ENCODE measurements around the gene GABBR1.

The GABBR1 gene

DNA sequence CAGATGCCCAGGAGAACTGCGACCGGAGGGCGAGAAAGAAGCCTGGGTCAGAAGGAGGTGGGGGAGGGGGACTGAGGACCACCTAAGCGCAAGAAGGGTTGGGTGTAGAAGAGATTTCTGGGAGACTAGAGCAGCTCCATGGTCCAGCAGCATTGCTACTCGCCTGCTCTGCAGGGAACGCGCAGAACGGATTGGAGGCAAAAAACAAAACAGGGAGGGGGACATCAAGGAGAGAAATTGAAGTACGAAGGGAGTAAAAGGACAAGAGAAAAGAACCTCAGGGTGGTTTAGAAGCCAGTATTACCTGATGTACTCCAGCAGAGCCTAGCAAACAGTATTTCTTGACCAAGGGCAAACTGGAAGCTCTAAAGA, 537 bp upstream of the GABBR1 start:
- TF ChIP-seq, protein P1, sequence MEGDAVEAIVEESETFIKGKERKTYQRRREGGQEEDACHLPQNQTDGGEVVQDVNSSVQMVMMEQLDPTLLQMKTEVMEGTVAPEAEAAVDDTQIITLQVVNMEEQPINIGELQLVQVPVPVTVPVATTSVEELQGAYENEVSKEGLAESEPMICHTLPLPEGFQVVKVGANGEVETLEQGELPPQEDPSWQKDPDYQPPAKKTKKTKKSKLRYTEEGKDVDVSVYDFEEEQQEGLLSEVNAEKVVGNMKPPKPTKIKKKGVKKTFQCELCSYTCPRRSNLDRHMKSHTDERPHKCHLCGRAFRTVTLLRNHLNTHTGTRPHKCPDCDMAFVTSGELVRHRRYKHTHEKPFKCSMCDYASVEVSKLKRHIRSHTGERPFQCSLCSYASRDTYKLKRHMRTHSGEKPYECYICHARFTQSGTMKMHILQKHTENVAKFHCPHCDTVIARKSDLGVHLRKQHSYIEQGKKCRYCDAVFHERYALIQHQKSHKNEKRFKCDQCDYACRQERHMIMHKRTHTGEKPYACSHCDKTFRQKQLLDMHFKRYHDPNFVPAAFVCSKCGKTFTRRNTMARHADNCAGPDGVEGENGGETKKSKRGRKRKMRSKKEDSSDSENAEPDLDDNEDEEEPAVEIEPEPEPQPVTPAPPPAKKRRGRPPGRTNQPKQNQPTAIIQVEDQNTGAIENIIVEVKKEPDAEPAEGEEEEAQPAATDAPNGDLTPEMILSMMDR (IDR thresholded peaks at IDR 0.05; ENCODE audit: low read depth, low read length) = no peak
- DNase-seq (ENCODE audit: extremely low read depth, low read depth) = no peak

DNA sequence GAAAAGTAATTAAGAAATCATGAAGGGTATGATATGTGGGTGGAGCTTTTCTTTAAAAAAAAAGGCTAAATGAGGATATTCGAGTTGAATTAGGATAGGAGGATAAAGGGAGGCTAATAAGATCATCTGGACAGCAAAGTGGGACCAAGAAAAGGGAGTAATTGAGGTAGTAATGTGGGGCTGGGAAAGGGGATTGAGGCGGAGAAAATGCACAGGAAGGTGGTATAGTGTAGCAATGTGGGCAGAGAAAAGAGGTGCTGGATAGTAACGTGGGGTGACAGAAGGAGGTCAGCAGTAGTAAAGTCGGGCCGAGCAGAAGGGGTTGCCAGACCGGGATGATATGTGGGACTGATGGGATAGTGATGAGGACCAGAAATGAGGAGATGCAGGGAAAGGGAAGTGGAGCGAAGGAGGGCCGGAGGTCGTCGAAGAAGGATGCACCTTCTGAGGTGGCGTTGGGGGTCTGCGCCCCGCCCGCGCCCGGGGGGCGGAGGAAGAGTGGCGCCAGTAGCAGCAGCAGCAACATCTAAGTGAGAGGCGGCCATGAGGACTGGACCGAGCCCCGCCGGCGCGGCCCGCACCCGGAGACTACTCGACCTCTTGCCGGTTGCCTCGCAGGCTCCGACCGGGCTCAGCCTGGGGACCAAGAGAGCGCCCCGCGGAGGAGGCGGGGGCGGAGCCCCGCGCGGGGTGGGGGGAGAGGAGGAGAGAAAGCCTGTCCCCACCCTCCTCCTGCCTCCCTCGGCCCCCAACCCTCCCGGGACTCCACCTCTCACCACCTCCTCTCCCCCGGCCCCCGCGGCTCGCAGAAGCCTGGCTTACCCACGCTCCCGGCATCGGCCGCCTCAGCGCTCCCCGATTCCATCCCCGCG, 887 bp downstream of the GABBR1 start:
- TF ChIP-seq, protein P1 (IDR thresholded peaks at IDR 0.05; ENCODE audit: low read depth, low read length) = no peak
- no peak for DNase-seq (ENCODE audit: extremely low read depth, low read depth)

DNA sequence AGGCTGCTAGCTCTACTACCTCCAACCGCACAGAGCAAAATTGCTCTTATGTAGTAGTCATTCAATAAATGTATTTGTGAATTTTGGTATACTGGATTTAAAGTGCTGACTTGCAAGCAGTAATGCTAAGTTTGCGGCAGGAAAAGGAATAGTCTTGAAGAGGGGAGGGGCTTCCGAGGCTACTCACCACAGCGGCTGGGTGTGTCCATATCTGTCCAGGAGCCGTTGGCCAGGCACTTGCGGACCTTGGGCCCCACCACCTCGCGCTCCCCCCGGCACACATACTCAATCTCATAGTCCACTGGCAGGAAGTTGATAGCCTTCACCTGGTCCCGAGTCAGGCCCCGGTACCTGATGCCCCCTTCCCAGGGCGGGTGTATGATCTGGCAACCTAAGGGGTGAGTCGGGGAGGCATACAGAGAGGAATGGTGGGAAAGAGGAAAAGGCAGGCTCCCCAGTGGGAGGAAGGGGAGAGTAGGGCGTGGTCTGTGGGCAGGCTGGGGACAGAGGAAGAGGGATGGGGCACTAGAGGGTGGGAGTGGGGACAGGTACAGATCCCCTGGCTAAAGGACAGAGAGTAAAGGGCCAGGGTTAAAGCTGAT, 1.7 kb downstream of the GABBR1 start:
- TF ChIP-seq, protein P1 (IDR thresholded peaks at IDR 0.05; ENCODE audit: low read depth, low read length) = no peak
- no peak for DNase-seq (ENCODE audit: extremely low read depth, low read depth)

DNA sequence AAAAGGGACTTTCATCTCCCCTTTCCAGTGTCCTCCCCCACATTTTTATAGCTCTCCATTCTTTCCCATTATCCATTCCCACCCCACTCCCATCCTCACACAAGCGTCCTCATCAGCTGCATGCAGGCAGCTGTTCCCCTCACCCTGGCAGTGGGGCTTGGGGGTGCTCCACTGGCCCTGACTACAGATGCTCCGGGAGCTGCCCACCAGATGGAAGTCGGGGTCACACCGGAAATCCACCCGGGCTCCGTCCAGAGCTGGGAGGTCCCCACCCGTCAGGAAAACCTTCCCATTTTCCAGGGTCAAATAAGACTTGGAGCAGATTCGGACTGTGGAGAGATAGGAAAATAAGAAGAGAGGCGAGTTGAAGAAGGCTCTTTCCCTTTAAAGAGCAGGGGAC, 2.7 kb downstream of the GABBR1 start:
- TF ChIP-seq, protein P1 (IDR thresholded peaks at IDR 0.05; ENCODE audit: low read depth, low read length) = no peak
- DNase-seq (ENCODE audit: extremely low read depth, low read depth) = no peak

DNA sequence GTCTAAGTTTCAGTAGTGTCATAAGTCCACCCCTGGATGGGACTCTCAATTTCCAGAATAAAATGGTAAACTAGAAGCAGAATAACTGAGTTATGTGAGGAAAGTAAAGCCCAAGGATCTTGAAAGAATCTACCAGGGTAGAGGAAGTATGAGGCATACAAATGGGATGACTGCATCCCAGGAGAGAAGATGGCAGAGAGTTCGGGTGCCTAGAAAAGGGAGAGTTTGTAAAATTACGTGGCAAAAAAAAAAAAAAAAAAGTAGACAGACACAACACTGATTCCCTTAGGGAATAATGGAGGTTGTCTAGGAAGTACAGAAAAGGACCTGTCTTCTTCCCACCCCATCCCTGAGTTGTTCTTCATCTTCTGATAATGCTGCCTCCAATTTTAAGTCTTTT, 3.4 kb downstream of the GABBR1 start:
- TF ChIP-seq, protein P1 (IDR thresholded peaks at IDR 0.05; ENCODE audit: low read depth, low read length) = no peak
- DNase-seq (ENCODE audit: extremely low read depth, low read depth) = no peak

DNA sequence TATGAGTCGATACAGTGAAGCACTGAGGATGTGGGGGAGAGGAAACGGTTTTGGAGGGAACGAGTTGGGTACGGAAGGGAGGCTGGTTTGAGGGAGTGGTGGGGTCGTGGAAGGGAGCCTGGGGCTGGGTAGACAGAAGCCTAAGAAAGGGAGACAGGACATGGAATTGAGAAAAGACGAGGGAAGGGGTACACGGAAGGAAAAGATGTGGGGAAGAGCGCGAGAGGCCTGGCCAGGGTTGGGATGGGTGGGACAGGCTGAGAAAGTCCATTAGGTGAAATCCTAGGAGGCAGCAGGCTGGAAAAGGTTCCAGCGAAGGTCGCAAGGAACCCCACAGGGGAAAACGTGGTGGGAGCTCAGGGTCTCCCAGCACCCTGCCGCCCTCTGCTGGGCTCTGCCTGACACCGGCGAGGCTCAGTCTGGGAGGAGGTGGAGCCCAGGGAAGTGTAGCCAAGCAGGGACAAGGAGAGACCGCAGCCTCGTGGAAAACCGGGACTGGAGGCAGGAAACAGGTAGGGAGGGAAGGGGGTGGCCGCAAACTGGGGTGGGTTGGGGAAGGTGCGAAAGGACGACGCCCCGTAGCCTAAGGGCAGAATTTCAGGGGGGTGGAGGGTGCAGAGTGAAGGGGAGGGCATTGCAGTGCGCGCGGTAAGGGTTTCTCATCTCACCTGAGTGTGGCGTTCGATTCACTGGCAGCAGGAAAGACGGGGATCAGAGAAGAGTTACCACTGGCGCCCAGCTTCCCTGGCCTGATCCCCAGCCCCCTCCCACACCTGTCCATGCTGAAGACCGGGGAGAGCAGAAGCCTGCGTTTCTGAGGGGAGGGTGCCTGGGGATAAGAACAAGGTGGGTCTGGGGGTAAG, 4.3 kb downstream of the GABBR1 start:
- peak; percentile 40 for DNase-seq (ENCODE audit: extremely low read depth, low read depth)
- TF ChIP-seq, protein P1 (IDR thresholded peaks at IDR 0.05; ENCODE audit: low read depth, low read length) = peak; percentile 87
